Measurements from ENCODE around the gene IRF7. TPM values are rescaled to one million over a fixed set of nuclear protein-coding genes. Genes with fewer than 3 reads are reported as not detected.

The IRF7 gene
- total and polyA plus RNA-seq, 2 experiments from 2014 or later, result 12.3 to 17.3 TPM

DNA sequence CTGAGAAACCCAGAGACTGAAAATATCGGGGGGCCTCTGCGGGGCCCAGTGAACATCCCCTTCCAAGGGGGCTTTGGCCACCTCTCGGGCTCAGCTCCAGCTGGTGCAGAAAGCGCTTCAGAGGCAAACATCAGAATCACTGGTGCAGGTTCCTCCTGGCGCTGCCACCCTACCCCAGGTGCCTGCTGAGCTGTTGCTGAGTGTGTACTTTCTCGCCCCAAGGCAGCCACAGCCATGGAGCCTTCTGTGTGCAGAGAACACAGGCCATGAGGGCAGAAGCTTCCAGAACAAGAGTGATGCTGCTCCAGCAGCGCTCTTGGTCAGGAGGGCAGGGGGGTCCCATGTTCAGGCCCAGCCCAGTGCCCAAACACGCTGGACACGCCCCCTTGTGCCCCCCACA is 27.6 kb upstream of the IRF7 start (continued):
- no peak for TF ChIP-seq REST (IDR thresholded peaks at IDR 0.05; ENCODE audit: unreplicated experiment)
- no peak for TF ChIP-seq JUNB (IDR thresholded peaks at IDR 0.05; ENCODE audit: unreplicated experiment)
- TF ChIP-seq CREB1 (CRISPR knock-in tag; IDR thresholded peaks at IDR 0.05; ENCODE audit: low read depth), result no peak
- TF ChIP-seq ZNF114 (CRISPR knock-in tag; IDR thresholded peaks at IDR 0.05), result no peak
- TF ChIP-seq CTCF (conservative IDR thresholded peaks at IDR 0.05; ENCODE audit: low read depth in 2 of 2), result no peak
- TF ChIP-seq STAT1 (IDR thresholded peaks at IDR 0.05; ENCODE audit: unreplicated experiment), result no peak
- TF ChIP-seq EZH2phosphoT487 (IDR thresholded peaks at IDR 0.05; ENCODE audit: unreplicated experiment), result no peak

DNA sequence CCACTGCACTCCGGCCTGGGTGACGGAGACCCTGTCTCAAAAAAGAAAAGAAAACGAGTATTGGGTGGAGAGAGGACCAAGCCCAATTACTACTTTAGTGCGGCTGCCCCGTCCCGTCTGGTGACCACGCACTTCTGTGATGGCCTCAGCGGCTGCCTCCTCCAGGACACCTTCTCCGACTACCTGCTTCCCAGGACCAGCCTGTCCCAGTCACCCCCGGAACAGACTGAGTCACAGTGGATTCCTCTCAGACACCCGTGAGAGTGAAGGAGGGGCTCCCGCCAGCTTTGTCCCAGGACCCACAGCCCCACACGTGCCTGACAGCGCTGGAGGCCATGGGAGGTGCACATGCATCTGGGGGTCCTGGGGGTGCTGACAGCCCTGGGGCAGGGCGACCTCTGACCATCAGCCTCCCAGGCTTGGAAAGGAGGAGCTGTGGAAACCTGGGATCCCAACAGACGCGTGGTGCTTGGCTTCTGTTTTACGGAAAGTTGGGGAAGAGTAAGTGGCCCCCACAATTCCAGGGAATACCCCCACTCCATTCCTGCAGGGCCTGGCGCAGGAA is 26.1 kb upstream of the IRF7 start:
- Histone ChIP-seq H3K79me2 (replicated peaks; ENCODE audit: insufficient read depth) (no peaks in the 10 kb centered on the region), H2AFZ (no peak overlapping the region), H3K27me3 (ENCODE audit: insufficient read depth) (peaks cover 42% of the 10 kb centered on the region), H4K20me1 (replicated peaks; ENCODE audit: insufficient read depth) (no peaks in the 10 kb centered on the region), H3F3A (replicated peaks; ENCODE audit: low read depth) (peaks cover 12% of the 10 kb centered on the region; the same call in 1 of the 2 replicates), H3K27ac (ENCODE audit: low read depth) (no peak overlapping the region), H3K4me3 (no peak overlapping the region), H3K4me2 (no peak overlapping the region), H3K9me2 (ENCODE audit: insufficient read depth) (no peaks in the 10 kb centered on the region), H3K36me3 (ENCODE audit: insufficient read depth) (no peaks in the 10 kb centered on the region), H3K4me1 (ENCODE audit: insufficient read depth) (peaks cover 21% of the 10 kb centered on the region)
- peaks cover 9% of the 10 kb centered on the region for H3K36me3 Mint-ChIP-seq (ENCODE audit: low read depth)
- no peak for DNase-seq (ENCODE audit: low spot score)
- H3K27me3 Mint-ChIP-seq (ENCODE audit: insufficient read depth, low read depth, poor library complexity), result peaks cover 50% of the 10 kb centered on the region
- H3K27ac Mint-ChIP-seq, result no peak overlapping the region
- H3K4me1 Mint-ChIP-seq, result peaks cover 23% of the 10 kb centered on the region; the same call in 2 of the 3 replicates
- no peak overlapping the region for H3K4me3 Mint-ChIP-seq
- no peaks in the 10 kb centered on the region for H3K9me3 Mint-ChIP-seq
- no peak for ATAC-seq
- TF ChIP-seq ETS1 (IDR thresholded peaks at IDR 0.05), result no peak
- no peak for TF ChIP-seq POLR2AphosphoS5 (IDR thresholded peaks at IDR 0.05; ENCODE audit: low read depth)
- no peak for TF ChIP-seq CTCF (conservative IDR thresholded peaks at IDR 0.05; ENCODE audit: low read depth in 2 of 2)
- no peak for TF ChIP-seq CREB1 (CRISPR knock-in tag; IDR thresholded peaks at IDR 0.05; ENCODE audit: low read depth)
- no peak for TF ChIP-seq STAT1 (IDR thresholded peaks at IDR 0.05; ENCODE audit: unreplicated experiment)
